DOHH2 (cell line): ENCODE data around the gene TNFAIP8L1.

Experiments
- CTCF ChIP-seq: fragments of 200-600 bp; sonication (generic); IDR thresholded peaks from one replicate; pipeline ENCODE4 v1.5.1; 2014; ENCODE audit warnings: antibody characterized with exemption, mild to moderate bottlenecking, low read depth, low read length; ENCODE audit not compliant: poor library complexity, severe bottlenecking
- EZH2phosphoT487 ChIP-seq: fragments of 200-600 bp; sonication (generic); IDR thresholded peaks from 2 replicates; pipeline ENCODE4 v1.6.1; 2017; ENCODE audit warnings: borderline replicate concordance, mild to moderate bottlenecking, antibody characterized with exemption, low read length, moderate library complexity, mixed read lengths

DNA sequence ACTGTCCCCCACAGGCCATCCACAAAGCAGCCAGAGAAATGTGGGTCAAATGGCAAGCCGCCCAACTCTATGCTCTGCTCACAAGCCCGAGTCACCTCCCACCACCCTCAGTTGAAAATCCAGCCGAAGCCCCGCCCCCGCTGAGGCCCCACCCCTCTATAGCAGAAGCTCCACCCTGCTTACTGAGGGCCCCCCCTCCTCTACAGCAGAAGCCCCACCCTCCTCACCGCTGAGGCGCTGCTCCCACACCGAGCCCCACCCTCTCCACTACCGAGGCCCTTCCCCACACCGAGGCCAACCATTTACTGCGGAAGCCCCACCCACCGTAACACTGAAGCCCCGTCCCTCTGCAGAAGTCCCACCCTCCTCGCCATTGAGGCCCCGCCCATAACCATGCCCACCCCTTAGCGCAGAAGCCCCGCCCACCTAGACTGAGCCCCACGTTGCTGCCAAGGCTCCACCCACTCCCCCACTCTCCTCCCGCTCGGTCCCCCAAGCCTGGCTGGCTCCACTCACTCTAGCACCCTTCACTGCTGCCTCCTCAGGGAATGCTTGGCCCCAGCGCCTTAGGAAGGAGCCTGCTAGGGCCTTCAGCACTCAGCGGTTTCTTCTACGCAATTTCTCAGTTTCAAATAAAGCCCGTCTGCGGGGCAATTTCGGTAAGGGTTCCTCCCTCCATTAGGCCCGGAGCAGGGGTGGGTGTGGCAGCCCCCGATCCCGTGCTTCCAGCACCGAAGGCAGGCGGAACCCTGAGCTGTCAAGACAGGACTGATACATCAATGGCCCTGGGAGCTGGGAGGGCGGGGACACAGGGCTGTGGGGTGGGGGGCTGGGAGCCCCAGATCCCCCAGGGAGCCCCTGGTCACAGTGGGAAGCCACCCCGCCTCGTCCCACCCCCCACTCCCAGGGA, 39.8 kb downstream of the TNFAIP8L1 start:
- TF ChIP-seq CTCF (no peak), EZH2phosphoT487 (no peak)
